22Rv1 (cell line): ENCODE data around the gene PARD3.
"Not testable (repeated sequence)": the region's sequence is repeated elsewhere in the genome, so short reads cannot be mapped to it uniquely, and the experiment has no call there.

ENCODE experiments used
- H3K27ac ChIP-seq: fragments of 450-650 bp; 2 replicates; pipeline ENCODE4 v1.5.1; 2017
- ZFX ChIP-seq: fragments of 450-650 bp; IDR thresholded peaks from 2 replicates; pipeline ENCODE4 v1.6.1; 2017; ENCODE audit warnings: antibody characterized with exemption, borderline replicate concordance
- TF ChIP-seq, protein P1 (sequence below): fragments of 450-650 bp; IDR thresholded peaks from 2 replicates; pipeline ENCODE4 v1.5.1; 2017; ENCODE audit warnings: mild to moderate bottlenecking

PARD3 gene

DNA sequence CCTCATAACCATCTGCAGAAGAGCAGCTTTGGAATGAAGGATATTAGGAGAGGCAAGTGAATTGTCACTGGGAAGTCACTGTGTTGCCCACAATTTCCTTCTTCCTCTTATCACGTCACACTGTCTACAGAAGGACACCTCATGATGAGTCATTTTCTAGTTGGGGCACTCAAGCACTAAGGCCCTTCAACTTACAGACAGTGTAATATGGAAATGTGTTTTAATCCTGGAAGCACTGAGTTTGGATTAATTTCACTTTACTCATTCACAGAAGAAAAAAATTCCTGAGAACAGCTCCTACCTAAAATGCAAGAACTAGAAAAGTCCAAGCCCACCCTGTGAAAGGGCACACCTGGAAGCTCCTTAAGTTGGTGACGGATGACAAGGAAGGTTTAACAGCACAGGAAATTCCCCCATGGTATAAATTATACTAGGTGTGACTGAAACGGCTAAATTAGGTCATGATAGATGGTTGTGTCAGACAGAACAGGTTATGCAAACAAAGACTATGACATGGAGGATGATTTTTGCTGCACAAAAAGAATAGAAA lies 56.6 kb downstream of the PARD3 start:
- TF ChIP-seq, protein P1, sequence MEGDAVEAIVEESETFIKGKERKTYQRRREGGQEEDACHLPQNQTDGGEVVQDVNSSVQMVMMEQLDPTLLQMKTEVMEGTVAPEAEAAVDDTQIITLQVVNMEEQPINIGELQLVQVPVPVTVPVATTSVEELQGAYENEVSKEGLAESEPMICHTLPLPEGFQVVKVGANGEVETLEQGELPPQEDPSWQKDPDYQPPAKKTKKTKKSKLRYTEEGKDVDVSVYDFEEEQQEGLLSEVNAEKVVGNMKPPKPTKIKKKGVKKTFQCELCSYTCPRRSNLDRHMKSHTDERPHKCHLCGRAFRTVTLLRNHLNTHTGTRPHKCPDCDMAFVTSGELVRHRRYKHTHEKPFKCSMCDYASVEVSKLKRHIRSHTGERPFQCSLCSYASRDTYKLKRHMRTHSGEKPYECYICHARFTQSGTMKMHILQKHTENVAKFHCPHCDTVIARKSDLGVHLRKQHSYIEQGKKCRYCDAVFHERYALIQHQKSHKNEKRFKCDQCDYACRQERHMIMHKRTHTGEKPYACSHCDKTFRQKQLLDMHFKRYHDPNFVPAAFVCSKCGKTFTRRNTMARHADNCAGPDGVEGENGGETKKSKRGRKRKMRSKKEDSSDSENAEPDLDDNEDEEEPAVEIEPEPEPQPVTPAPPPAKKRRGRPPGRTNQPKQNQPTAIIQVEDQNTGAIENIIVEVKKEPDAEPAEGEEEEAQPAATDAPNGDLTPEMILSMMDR: no peak
- TF ChIP-seq ZFX: no peak
- no peak overlapping the region for H3K27ac ChIP-seq

DNA sequence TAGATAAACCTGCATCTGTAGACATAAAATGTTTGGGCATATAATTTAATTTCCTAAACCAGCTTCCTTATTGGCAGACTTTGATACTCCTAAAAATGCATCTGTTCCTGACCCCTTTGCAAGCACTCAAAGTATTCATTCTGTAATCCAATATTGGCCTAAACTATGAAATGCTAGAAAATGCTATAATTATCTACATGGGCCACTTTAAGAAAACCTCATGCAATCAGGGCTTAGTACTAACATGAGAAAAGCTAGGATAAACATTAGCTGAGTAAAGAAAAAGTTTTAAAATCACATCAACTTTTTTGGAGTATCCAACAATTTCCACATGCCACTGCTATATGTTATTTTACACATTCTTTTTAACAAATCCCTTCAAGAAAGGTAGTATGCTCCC lies 57.2 kb downstream of the PARD3 start:
- TF ChIP-seq, protein P1: no peak
- TF ChIP-seq ZFX: no peak
- no peak overlapping the region for H3K27ac ChIP-seq

DNA sequence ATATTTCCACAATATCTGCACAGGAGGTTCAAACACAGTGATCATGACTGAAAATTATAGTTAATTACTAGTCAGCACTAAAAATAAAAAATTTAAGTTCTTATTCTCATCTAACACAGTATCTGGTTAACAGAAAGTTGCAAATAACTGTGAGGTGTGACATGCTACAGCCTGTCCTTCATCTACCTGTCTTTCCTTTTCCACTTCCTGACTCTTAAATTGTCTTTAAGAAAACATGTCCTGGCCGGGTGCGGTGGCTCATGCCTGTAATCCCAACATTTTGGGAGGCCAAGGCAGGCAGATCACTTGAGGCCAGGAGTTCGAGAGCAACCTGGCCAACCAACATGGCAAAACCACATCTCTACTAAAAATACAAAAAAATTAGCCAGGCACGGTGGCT lies 57.9 kb downstream of the PARD3 start:
- not testable (repeated sequence) for H3K27ac ChIP-seq

DNA sequence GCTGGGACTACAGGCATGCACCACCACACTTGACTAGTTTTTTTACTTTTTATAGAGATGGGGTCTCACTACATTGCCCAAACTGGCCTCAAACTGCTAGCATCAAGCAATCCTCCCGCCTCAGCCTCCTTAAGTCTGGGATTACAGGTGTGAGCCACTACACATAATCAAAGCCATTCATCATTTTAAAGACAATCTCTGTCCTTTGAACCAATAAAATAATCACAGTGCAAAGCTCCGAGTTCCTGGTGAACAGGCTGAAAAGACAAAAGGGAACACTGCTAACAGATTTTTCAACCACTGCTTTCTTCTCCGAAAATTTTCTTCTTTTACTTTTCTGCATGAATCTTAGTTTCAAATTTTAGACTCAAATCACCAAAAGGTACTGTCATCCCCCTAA lies 58.5 kb downstream of the PARD3 start:
- no peak for TF ChIP-seq ZFX
- TF ChIP-seq, protein P1: no peak
- no peak overlapping the region for H3K27ac ChIP-seq

DNA sequence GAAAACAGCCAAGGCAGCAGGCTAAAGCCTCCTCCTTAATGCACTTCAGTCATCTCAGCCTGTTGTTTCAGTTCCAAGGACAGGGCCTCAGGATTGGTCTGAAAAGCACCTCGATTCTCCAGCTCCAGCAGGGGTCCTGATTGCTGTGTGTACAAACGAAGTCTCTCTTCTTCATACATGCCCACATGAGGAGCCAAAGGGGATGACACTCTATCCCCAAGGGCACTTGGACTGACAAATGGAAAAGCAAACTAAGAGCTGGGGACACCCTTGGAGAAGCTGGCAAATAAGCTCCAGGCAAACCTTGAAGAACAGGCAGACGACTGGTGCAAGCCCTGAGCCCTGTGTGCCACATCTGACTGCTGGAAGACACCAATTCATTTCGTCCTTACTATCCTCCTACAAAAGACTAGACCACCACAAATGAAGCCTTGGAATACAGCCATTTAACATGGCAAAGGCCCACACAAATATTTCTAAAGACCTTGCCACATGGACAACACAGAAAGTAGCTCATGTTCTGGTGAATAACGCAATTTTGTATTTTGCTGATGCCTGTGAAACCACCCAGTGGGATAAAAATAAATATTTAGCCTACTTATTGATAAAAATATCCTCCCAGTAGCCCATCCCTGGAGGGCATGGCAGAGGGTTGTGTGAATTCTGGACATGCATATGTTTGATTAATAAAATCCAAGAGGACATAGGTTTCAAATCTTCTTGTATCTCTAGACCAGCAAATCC lies 61.9 kb downstream of the PARD3 start:
- no peak for TF ChIP-seq ZFX
- TF ChIP-seq, protein P1: no peak
- H3K27ac ChIP-seq: no peak overlapping the region

DNA sequence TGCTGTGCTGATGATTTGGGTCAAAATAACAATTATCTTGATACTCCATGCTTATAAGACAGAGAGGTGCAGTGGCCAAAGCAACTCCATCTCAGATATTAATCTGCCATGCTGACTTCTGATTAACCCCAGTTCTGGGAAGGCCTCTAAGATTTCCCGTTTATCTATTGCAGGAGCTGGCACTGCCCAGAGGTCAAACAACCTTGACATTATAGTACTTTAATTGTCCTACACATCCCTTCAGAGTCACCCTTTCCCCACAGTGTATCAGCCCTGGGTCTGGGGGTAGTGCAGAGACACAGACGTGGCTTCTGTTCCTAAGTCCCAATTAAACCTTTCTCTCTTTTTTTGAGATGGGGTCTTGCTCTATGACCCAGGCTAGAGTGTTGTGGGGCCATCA lies 63.8 kb downstream of the PARD3 start:
- no peak overlapping the region for H3K27ac ChIP-seq
- TF ChIP-seq ZFX: no peak
- TF ChIP-seq, protein P1: no peak

DNA sequence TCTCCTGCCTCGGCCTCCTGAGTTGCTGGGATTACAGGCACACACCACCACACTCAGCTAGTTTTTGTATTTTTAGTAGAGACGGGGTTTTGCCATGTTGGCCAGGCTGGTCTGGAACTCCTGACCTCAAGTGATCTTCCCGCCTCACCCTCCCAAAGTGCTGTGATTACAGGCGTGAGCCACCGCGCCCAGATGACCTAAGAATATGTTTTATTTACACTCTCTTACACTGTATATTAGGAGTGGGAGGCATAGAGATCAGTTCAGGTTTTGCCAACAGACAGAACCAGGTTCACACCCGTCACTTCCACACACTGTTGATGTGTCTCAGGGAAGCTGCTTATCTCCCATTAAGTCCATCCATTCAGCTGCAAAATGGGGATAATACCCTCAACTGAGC lies 64.3 kb downstream of the PARD3 start:
- H3K27ac ChIP-seq: not testable (repeated sequence)

DNA sequence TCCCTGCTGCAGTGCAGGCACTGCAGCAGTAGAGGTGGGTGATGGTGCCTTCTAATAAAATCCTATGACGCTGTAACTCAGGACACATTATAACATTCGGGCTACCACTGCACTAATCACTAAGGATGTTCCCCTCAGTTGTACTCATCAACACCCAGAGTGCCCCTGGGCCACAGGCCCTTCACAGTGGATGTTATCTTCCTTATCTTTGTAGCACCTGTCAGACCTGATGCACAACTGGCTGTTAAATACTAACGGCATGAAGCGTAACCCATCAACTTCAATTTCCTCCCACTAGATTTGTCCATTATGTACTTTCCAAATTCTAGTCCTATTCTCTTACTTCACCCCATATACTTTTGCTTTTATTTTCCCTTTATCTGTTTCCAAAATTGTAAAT lies 66.3 kb downstream of the PARD3 start:
- no peak overlapping the region for H3K27ac ChIP-seq
- TF ChIP-seq, protein P1: no peak
- no peak for TF ChIP-seq ZFX
